Heart right ventricle (tissue), 16 donors: ENCODE measurements around the gene CDH23. TPM values are rescaled to one million over a fixed set of nuclear protein-coding genes. Genes with fewer than 3 reads are reported as not detected.

Experiments used
- ATAC-seq, 8 donors: fragments of 200-7000 bp; cut with Tn5 transposase; one replicate each; pipeline ENCODE4 v1.9.1; 2020; ENCODE audit warnings: mild to moderate bottlenecking in 8 of 8, moderate library complexity in 8 of 8, moderate number of reproducible peaks in 1 of 8
- DNase-seq, 2 donors: peaks; one replicate each; pipeline ENCODE4 v3.0.0-alpha.2; 2020
- H3K27ac ChIP-seq, 10 donors: fragments of 200-600 bp; sonication (generic) in 2 of 10; one replicate each; pipeline versions ENCODE4 v1.5.0 to v1.8.0; 2020 to 2022; ENCODE audit warnings: mild to moderate bottlenecking in 3 of 10
- H3K27me3 ChIP-seq, 7 donors: fragments of 200-600 bp; one replicate each; pipeline ENCODE4 v1.8.0; 2021 to 2022; ENCODE audit warnings: mild to moderate bottlenecking in 2 of 7
- H3K36me3 ChIP-seq, 9 donors: fragments of 200-600 bp; sonication (generic) in 1 of 9; one replicate each; pipeline versions ENCODE4 v1.5.0 to v1.8.0; 2020 to 2022; ENCODE audit warnings: mild to moderate bottlenecking in 2 of 9
- H3K4me1 ChIP-seq, 9 donors: fragments of 200-600 bp; sonication (generic) in 1 of 9; one replicate each; pipeline versions ENCODE4 v1.5.0 to v1.8.0; 2020 to 2022; ENCODE audit warnings: mild to moderate bottlenecking in 4 of 9
- H3K4me3 ChIP-seq, 10 donors: fragments of 200-600 bp; sonication (generic) in 2 of 10; one replicate each; pipeline versions ENCODE4 v1.5.0 to v1.8.0; 2020 to 2022; ENCODE audit warnings: mild to moderate bottlenecking in 7 of 10, moderate library complexity in 2 of 10
- H3K9me3 ChIP-seq, 11 donors: fragments of 200-600 bp in 10 of 11; sonication (generic) in 2 of 11; one replicate each; pipeline versions ENCODE4 v1.5.0 to v1.8.0; 2013 to 2022; ENCODE audit warnings: mild to moderate bottlenecking in 2 of 11, control low read depth in 1 of 11, moderate library complexity in 1 of 11
- CTCF ChIP-seq, 9 donors: fragments of 200-600 bp; sonication (generic) in 2 of 9; IDR thresholded peaks; one replicate each; pipeline versions ENCODE4 v1.5.0 to v1.8.0; 2021 to 2022; ENCODE audit warnings: antibody characterized with exemption in 9 of 9, mild to moderate bottlenecking in 5 of 9, moderate library complexity in 1 of 9
- WGBS, 2 donors: extraction: QIAGEN DNeasy Blood & Tissue Kit; methylation state at CpG; one replicate each; pipeline ENCODE4 v1.1.7; 2013; ENCODE audit warnings: inconsistent platforms in 1 of 2; 5-methylcytosine and 5-hydroxymethylcytosine counted together
- intact Hi-C, 10 donors: fragments of 100-400 bp; cut with DNase I; formaldehyde crosslinking; loops; one replicate each; pipeline versions ENCODE4 v1.11.1 to v1.14.2; 2022
- polyA plus RNA-seq, 2 donors: library from polyadenylated mRNA; stranded (reverse); fragments of 200-250 nt; gene quantifications; one replicate each; pipeline ENCODE4 v1.2.3, GENCODE V29; 2013
- total RNA-seq, 10 donors: library from RNA; stranded (reverse); fragmentation: NEBNext Ultra II Directional in 3 of 10; extraction: Animal tissue kit (Norgen Biotek cat#: 25700) in 3 of 10; gene quantifications; one replicate each; pipeline versions ENCODE4 v1.2.1 to v1.2.4, GENCODE V29; 2021 to 2023
- donor health status: Arrhythmogenic right ventricular cardiomyopathy.
- donor health status: ischemic (EF 13 %, LVEDD 7.1; RV severe dilation, severe dysfunction).
- donor health status: healthy with polysubstance abuse.
- donor health status: DM: no; HTN: yes; CAD: no.
- donor health status: DM: no; HTN: no; CAD: no.
- donor health status: ischemic (EF 25% LVEDD 6.9; RV normal size, moderate dysfunction).
- donor health status: ischemic (EF 25% LVEDD 5.7; RV mildly dilated, moderate dysfunction).
- donor health status: healthy.
- donor health status: DM: yes; HTN: yes; CAD: no.
- donor health status: Ischemic cardiomyopathy.
- donor health status: ischemic (EF 35%, LVEDD 5.7; RV mildly dilated, moderate dysfunction).
- donor health status: nonischemic (EF 11% LVEDD 7.7; RV severe dilation, severe dysfunction).
- donor health status: DM: yes; HTN: yes; CAD: no.
- donor health status: PGD.
- donor health status: ischemic (EF 29% LVEDD 5.4; RV normal size, mild dysfunction).
- donor health status: nonischemic (EF 23%, LVEDD 6.1; RV moderate dilation, normal function).

CDH23 gene
- total and polyA plus RNA-seq, 12 donors = 1.1 to 7.7 (median 4.6) TPM

- no peaks in the 10 kb centered on the region for H3K9me3 ChIP-seq
- H3K4me3 ChIP-seq = no peak overlapping the region
- intact Hi-C loops = no loop called here
- TF ChIP-seq CTCF (IDR thresholded peaks at IDR 0.05) = no peak
- peaks cover 0 to 29% (median 22%) of the 10 kb centered on the region in 9 donors for H3K4me1 ChIP-seq
- DNase-seq = no peak
- no peaks in the 10 kb centered on the region for H3K36me3 ChIP-seq
- WGBS, 2 donors = 97 to 98% methylated on average over 6 of the region's 6 CpGs
- H3K27ac ChIP-seq = no peak overlapping the region
- H3K27me3 ChIP-seq = no peaks in the 10 kb centered on the region
- no peak for ATAC-seq
Measured at GRCh38 chr10:71675295-71675970, 278.7 kb downstream of the CDH23 start.

GRCh38 chr10:71677261-71677660 lies 280.5 kb downstream of the CDH23 start:
- Histone ChIP-seq H3K27ac (peak overlapping the region in 2 of 10 donors; percentile 76 to 86), H3K36me3 (no peaks in the 10 kb centered on the region), H3K9me3 (no peaks in the 10 kb centered on the region), H3K27me3 (no peaks in the 10 kb centered on the region), H3K4me3 (no peak overlapping the region), H3K4me1 (peaks cover 0 to 34% (median 22%) of the 10 kb centered on the region in 9 donors)
- no peak for DNase-seq
- 94 to 96% methylated on average over 17 of the region's 17 CpGs for WGBS, 2 donors
- ATAC-seq = no peak
- intact Hi-C loops = no loop called here
- TF ChIP-seq CTCF (IDR thresholded peaks at IDR 0.05) = no peak

GRCh38 chr10:71678057-71678805 lies 281.5 kb downstream of the CDH23 start:
- ATAC-seq (no peak), DNase-seq (no peak)
- no peak for TF ChIP-seq CTCF (IDR thresholded peaks at IDR 0.05)
- 83 to 87% methylated on average over 10 of the region's 10 CpGs for WGBS, 2 donors
- H3K27ac ChIP-seq = peak overlapping the region in 9 of 10 donors; percentile 46 to 86 (median 77)
- intact Hi-C loops = no loop called here
- no peaks in the 10 kb centered on the region for H3K27me3 ChIP-seq
- H3K9me3 ChIP-seq = no peaks in the 10 kb centered on the region
- H3K4me3 ChIP-seq = no peak overlapping the region
- H3K36me3 ChIP-seq = no peaks in the 10 kb centered on the region
- H3K4me1 ChIP-seq = peaks cover 0 to 44% (median 22%) of the 10 kb centered on the region in 9 donors

GRCh38 chr10:71679425-71679824 lies 282.7 kb downstream of the CDH23 start:
- Histone ChIP-seq H3K36me3 (no peaks in the 10 kb centered on the region), H3K27ac (peak overlapping the region in 9 of 10 donors; percentile 46 to 86 (median 77)), H3K27me3 (no peaks in the 10 kb centered on the region), H3K9me3 (no peaks in the 10 kb centered on the region), H3K4me3 (no peak overlapping the region), H3K4me1 (peaks cover 0 to 56% (median 22%) of the 10 kb centered on the region in 9 donors)
- intact Hi-C loops = no loop called here
- 67 to 69% methylated on average over 9 of the region's 9 CpGs for WGBS, 2 donors
- peak; percentile 51 to 61 for DNase-seq
- ATAC-seq = peak; percentile 74 to 92 (median 88)
- no peak for TF ChIP-seq CTCF (IDR thresholded peaks at IDR 0.05)
